NCI-H526 (cell line): Measurements from ENCODE around the gene RIMBP2.
"Not testable (repeated sequence)": the region's sequence is repeated elsewhere in the genome, so short reads cannot be mapped to it uniquely, and the experiment has no call there.

ENCODE experiments used
- DNase-seq, 2 experiments: peaks; one replicate each; lab custom pipeline; 2025; lab: John Stamatoyannopoulos, UW

RIMBP2 gene

GRCh38 chr12:130715998-130716968 lies at the start of gene RIMBP2:
Gene RIMBP2, minus strand, starts transcription at chr12:130716299. Its CDS starts 237,286 bp downstream, at chr12:130479013.
- peak; percentile 67 to 85 for DNase-seq

DNA sequence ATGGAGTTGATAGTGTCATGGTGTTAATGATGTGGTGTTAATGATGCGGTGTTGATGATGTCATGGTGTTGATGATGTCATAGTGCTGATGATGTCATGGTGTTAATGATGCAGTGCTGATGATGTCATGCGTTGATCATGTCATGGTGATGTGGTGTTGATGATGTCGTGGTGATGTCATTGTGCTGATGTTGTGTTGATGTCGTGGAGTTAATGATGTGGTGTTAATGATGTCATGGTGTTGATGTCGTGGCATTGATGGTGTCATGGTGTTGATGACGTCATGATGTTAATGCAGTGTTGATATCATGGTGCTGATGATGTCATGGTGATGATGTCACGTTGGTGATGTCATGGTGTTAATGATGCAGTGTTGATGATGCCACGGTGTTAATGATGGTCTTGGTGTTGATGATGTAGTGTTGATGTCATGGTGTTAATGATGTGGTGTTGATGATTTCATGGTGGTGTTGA lies 49.1 kb upstream of the RIMBP2 start:
- DNase-seq: no peak

GRCh38 chr12:130764475-130765185 lies 48.5 kb upstream of the RIMBP2 start:
- no peak for DNase-seq

DNA sequence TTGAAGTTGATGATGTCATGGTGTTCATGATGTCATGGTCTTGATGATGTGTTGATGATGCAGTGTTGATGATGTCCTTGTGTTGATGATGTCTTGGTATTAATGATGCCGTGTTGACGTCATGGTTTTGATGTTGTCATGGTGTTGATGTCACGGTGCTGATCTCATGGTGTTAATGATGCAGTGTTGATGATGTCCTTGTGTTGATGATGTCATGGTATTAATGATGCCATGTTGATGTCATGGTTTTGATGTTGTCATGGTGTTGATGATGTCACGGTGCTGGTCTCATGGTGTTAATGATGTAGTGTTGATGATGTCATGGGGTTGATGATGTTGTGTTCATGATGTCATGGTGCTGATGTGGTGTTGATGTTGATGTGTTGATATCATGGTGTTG lies 48.0 kb upstream of the RIMBP2 start:
- DNase-seq: no peak

DNA sequence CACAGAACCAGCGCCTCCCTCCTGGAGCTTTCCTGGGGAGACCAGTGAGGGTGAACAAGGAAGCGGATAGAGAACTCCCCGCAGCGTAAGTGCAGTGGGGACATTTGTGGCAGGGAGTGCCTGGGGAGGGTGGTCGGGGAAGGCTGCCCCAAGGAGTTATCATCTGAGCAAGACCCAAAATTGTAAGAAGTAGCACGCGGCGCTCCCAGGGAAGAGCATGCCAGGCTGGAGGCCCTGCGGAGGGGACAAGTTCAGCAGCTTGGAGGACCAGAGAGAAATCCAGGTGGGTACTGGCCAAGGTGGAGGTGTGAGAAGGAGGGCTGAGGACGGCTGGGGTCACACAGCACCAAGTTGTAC lies 46.2 kb upstream of the RIMBP2 start:
- DNase-seq: no peak

- DNase-seq: peak; percentile 55 to 84
Measured at GRCh38 chr12:130761537-130762318, 45.6 kb upstream of the RIMBP2 start.

- no peak for DNase-seq
Measured at GRCh38 chr12:130754234-130754901, 38.3 kb upstream of the RIMBP2 start.

- DNase-seq: peak in 1 of 2 experiments; percentile 63
Measured at GRCh38 chr12:130752692-130753230, 36.7 kb upstream of the RIMBP2 start.

GRCh38 chr12:130752037-130752436 lies 35.9 kb upstream of the RIMBP2 start:
- DNase-seq: not testable (repeated sequence)

GRCh38 chr12:130748786-130749185 lies 32.7 kb upstream of the RIMBP2 start:
- no peak for DNase-seq

- DNase-seq: peak in 1 of 2 experiments; percentile 92
Measured at GRCh38 chr12:130747867-130748740, 32.0 kb upstream of the RIMBP2 start.

- DNase-seq: no peak
Measured at GRCh38 chr12:130746546-130746945, 30.4 kb upstream of the RIMBP2 start.

- DNase-seq: no peak
Measured at GRCh38 chr12:130745921-130746320, 29.8 kb upstream of the RIMBP2 start.

GRCh38 chr12:130744274-130744673 lies 28.2 kb upstream of the RIMBP2 start:
- no peak for DNase-seq

- no peak for DNase-seq
Measured at GRCh38 chr12:130743606-130744005, 27.5 kb upstream of the RIMBP2 start.

DNA sequence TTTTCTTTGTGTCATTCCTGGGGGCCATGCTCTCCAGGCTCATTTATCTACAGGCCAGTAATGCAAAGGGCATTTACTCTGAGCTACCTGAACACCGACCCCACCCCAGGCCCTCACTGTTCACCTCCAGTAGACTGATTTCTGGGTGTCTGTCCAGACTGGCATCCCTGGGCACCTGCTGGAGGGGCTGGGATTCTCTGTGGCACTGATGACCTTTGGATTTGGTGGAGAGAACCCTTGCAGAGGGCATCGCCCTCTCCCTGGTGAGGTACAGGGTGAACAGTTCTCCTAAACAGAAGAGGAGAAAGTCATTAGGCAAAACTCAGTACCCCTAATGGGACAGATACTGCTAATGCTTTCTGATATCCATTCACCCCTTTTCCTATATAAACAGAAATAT lies 27.1 kb upstream of the RIMBP2 start:
- no peak for DNase-seq

DNA sequence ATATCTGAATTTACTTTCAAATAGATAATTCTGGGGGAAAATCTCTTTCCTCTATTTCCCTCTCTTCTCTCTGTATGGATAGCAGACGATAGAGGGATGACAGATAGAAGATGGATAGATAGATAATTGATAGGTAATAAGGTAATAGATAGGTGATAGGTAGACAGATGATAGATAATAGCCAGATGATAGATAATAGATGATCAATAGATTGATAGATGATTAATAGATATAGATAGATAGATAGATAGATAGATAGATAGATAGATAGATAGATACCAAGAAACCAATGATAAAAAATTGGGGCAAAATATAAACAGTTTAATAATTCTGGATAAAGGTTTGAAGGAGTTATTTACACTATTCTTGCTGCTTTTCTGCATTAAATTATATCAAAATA lies 26.6 kb upstream of the RIMBP2 start:
- DNase-seq: no peak

DNA sequence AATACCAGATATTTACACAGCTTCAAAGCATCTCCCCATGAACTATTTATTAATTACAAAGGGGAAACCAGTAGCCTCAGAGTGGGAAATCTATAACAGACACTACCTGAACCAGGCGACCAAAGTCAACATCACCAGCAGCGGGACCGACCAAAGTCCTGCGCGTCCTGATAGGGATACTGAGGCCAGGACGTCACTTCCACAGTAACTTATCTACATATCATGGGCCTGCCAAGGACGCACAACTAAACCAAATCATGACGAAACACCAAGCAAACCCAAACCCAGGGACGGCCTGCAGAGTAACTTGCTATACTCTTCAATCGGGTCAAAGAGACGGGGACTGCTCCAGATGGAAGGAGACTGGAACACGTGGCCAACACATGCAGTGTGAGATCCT lies 26.0 kb upstream of the RIMBP2 start:
- no peak for DNase-seq

DNA sequence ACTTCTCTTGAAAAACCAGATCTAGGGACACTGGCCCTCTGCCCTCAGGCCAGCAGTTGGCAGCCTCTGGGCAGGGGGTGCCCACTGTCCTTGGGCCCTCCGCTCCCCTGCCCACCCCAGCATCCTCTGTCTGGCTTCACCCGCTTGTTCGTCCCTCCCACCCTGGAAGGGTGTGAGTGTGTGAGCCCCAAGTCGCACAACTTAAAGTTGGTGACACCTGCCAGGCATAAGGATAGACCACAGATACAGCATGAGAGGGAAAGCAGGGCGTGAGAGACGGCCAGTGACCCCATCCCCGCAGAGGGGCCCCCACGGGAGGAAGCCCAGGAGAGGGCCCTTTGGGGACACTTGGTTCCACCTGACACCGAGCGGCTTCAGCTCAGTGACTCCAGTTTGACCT lies 23.5 kb upstream of the RIMBP2 start:
- no peak for DNase-seq

DNA sequence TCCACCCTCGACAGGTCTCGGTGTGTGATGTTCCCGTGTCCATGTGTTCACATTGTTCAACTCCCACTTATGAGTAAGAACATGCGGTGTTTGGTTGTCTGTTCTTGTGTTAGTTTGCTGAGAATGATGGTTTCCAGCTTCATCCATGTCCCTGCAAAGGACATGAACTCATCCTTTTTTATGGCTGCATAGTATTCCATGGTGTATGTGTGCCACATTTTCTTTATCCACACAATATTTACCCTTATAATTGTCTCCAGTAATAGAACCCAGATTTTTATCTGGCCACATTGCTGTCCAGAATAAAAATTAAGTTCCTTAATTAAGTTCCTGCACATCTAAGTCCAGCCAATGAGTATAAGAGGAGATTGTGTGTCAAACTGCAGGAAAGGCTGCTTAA lies 22.3 kb upstream of the RIMBP2 start:
- DNase-seq: not testable (repeated sequence)
